Large intestine (tissue), 12 donors: ENCODE data around the gene ELMO3. TPM values are rescaled to one million over a fixed set of nuclear protein-coding genes. Genes with fewer than 3 reads are reported as not detected.

Source experiments
- DNase-seq, 2 donors: peaks; one replicate each; pipeline versions ENCODE4 v3.0.0 to v3.0.0-alpha.2; 2013
- H3K27ac ChIP-seq: one replicate; pipeline ENCODE4 v1.5.1; 2013; ENCODE audit warnings: low read length
- H3K27me3 ChIP-seq: 2 replicates; pipeline ENCODE4 v1.6.1; 2013; ENCODE audit warnings: low read length; ENCODE audit not compliant: control insufficient read depth, insufficient read depth
- H3K36me3 ChIP-seq: 2 replicates; pipeline ENCODE4 v1.6.1; 2013; ENCODE audit warnings: low read length; ENCODE audit not compliant: control insufficient read depth, insufficient read depth
- H3K4me1 ChIP-seq: one replicate; pipeline ENCODE4 v1.6.1; 2013; ENCODE audit warnings: low read length; ENCODE audit not compliant: control insufficient read depth, insufficient read depth
- H3K4me3 ChIP-seq: one replicate; pipeline ENCODE4 v1.5.1; 2013; ENCODE audit warnings: low read length
- H3K9me3 ChIP-seq: one replicate; pipeline ENCODE4 v1.6.1; 2013; ENCODE audit warnings: mild to moderate bottlenecking, low read depth, low read length, moderate library complexity; ENCODE audit not compliant: control insufficient read depth
- WGBS: methylation state at CpG from one replicate; pipeline ENCODE4 v1.1.5; 2013; ENCODE audit warnings: low lambda C conversion rate; ENCODE audit not compliant: insufficient coverage; 5-methylcytosine and 5-hydroxymethylcytosine counted together
- long read RNA-seq, 11 donors: transcript quantifications; one replicate each; lab custom pipeline, GENCODE V29; 2026
- polyA plus RNA-seq: library from polyadenylated mRNA; unstranded; fragments of 120-200 nt; gene quantifications from one replicate; pipeline ENCODE4 v1.2.1, GENCODE V29; 2013

The ELMO3 gene, protein sequence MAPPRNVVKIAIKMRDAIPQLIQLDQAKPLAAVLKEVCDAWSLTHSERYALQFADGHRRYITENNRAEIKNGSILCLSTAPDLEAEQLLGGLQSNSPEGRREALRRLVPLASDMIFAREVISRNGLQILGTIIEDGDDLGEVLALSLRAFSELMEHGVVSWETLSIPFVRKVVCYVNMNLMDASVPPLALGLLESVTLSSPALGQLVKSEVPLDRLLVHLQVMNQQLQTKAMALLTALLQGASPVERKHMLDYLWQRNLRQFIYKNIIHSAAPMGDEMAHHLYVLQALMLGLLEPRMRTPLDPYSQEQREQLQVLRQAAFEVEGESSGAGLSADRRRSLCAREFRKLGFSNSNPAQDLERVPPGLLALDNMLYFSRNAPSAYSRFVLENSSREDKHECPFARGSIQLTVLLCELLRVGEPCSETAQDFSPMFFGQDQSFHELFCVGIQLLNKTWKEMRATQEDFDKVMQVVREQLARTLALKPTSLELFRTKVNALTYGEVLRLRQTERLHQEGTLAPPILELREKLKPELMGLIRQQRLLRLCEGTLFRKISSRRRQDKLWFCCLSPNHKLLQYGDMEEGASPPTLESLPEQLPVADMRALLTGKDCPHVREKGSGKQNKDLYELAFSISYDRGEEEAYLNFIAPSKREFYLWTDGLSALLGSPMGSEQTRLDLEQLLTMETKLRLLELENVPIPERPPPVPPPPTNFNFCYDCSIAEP
- polyA plus RNA-seq: 34.0 TPM
- long read RNA-seq, donor 1, partial matches to known transcripts: 10 of 13 reads
- long read RNA-seq, donor 1, other reads (novel, unspliced or antisense): 0 of 13 reads
- long read RNA-seq, donor 2, partial matches to known transcripts: 5 of 9 reads
- long read RNA-seq, donor 2, other reads (novel, unspliced or antisense): 0 of 9 reads
- long read RNA-seq, donor 3: 0 reads
- long read RNA-seq, donor 4, partial matches to known transcripts: 0 of 1 reads
- long read RNA-seq, donor 4, other reads (novel, unspliced or antisense): 0 of 1 reads
- long read RNA-seq, donor 5, partial matches to known transcripts: 10 of 11 reads
- long read RNA-seq, donor 5, other reads (novel, unspliced or antisense): 0 of 11 reads
- long read RNA-seq, donor 6, transcript ELMO3-202 (20 exons, 2,531 nt): major isoform, 10 of 10 reads
- long read RNA-seq, donor 6, partial matches to known transcripts: 0 of 10 reads
- long read RNA-seq, donor 6, other reads (novel, unspliced or antisense): 0 of 10 reads
- long read RNA-seq, donor 7: 0 reads
- long read RNA-seq, donor 8, transcript ELMO3-202 (20 exons, 2,531 nt): major isoform, 5 of 12 reads
- long read RNA-seq, donor 8, partial matches to known transcripts: 6 of 12 reads
- long read RNA-seq, donor 8, other reads (novel, unspliced or antisense): 0 of 12 reads
- long read RNA-seq, donor 9, transcript ELMO3-202 (20 exons, 2,531 nt): major isoform, 11 of 11 reads
- long read RNA-seq, donor 9, partial matches to known transcripts: 0 of 11 reads
- long read RNA-seq, donor 9, other reads (novel, unspliced or antisense): 0 of 11 reads
- long read RNA-seq, donor 10, transcript ELMO3-202 (20 exons, 2,531 nt): major isoform, 5 of 13 reads
- long read RNA-seq, donor 10, partial matches to known transcripts: 8 of 13 reads
- long read RNA-seq, donor 10, other reads (novel, unspliced or antisense): 0 of 13 reads
- long read RNA-seq, donor 11, partial matches to known transcripts: 0 of 3 reads
- long read RNA-seq, donor 11, other reads (novel, unspliced or antisense): 0 of 3 reads

DNA sequence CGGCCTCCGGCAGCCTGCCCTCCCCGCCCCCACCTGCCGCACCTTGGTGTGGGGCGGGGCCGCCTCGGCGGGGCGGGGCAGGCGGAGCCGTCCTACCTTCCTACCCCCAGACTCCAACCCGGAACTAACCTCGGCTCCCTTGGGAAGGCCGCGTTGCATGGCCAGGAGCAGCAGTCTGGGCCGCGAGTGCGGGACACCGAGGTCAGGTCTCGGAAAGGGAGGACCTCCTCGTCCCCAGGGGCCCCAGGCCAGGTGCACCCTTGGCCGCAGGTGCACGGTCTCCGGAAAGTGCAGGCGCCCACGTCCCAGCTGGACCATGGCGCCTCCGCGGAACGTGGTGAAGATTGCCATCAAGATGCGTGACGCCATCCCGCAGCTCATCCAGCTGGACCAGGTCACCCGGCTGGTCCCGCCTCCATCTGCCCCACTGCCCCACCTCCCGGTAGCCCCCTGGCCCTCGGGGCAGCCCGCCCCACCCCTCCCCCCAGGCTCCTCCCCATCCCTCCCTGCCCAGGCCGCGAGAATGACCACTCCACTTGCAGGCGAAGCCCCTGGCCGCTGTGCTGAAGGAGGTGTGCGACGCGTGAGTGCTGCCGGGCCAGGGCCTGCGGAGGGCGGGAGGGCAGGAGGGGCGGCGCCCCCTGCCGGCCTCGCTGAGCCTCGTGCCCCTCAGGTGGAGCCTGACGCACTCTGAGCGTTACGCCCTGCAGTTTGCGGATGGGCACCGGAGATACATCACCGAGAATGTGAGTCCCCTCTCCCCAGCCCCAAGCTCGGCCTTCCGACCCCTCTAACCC, at the start of gene ELMO3:
Gene ELMO3, plus strand, starts transcription at position 121 of the 797 bp plus-strand sequence. Its CDS starts 196 bp downstream, at position 317.
- no peaks in the 10 kb centered on the region for H3K27me3 ChIP-seq
- H3K27ac ChIP-seq: peak within 1 kb of the TSS; percentile 99
- peak; percentile 83 to 91 for DNase-seq
- H3K36me3 ChIP-seq: peaks cover 73% of the 10 kb centered on the region
- peak within 1 kb of the TSS; percentile 96 for H3K4me3 ChIP-seq
- WGBS: no CpG with 5 or more reads among the region's 61 CpGs
- peaks cover 20% of the 10 kb centered on the region for H3K4me1 ChIP-seq
- no peaks in the 10 kb centered on the region for H3K9me3 ChIP-seq

- Histone ChIP-seq H3K27ac (no peak overlapping the region), H3K36me3 (peaks cover 34% of the 10 kb centered on the region), H3K9me3 (peaks cover 8% of the 10 kb centered on the region), H3K4me1 (peaks cover 3% of the 10 kb centered on the region), H3K4me3 (no peak overlapping the region), H3K27me3 (peaks cover 47% of the 10 kb centered on the region)
- no CpG with 5 or more reads among the region's 77 CpGs for WGBS
- DNase-seq: no peak
These were observed 49.5 kb upstream of the ELMO3 start for GRCh38 chr16:67149276-67150046.

DNA sequence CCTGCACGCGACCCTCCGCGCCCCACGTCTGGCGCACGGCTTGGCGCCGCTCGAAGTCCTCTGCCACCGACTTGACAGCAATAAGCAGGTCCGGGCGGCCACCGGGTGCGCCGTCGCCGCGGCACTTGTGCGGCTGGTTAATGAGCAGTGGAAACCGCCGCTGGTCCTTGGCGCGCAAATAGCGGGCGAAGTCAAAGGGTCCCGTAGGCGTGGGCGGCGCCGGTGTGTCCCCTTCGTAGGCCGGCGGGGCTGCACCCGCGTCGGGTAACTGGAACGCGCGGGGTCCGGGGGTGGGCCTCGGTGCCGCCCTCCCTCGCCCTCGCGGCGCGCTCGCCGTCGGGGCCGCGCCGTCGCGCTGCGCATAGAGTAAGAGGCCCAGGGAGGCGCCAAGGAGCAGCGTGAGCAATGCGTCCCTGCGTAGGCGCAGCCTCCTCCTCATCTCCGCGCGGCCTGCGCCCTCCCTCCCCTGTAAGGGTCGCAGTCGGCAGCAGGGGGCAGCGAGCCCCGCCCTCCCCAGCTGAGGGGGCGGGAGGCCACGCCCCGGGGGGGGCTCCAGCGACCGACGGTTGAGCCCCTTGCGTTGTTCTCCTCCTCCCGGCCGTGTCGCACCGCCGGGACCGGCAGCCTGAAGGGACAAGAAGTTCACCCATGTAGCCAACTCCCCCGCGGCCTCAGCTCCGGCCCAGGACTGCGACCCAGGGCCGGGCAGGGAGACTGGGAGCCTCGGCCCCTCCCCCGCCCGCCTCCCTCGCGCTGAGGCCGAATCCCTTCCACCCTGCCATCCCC, 48.7 kb upstream of the ELMO3 start:
- H3K4me3 ChIP-seq: peak overlapping the region; percentile 38
- H3K27ac ChIP-seq: peak overlapping the region; percentile 73
- H3K36me3 ChIP-seq: peaks cover 26% of the 10 kb centered on the region
- peak; percentile 54 to 68 for DNase-seq
- peaks cover 55% of the 10 kb centered on the region for H3K27me3 ChIP-seq
- peaks cover 12% of the 10 kb centered on the region for H3K9me3 ChIP-seq
- no CpG with 5 or more reads among the region's 94 CpGs for WGBS
- H3K4me1 ChIP-seq: peaks cover 6% of the 10 kb centered on the region

GRCh38 chr16:67150833-67151396, 48.0 kb upstream of the ELMO3 start, which contains the start of gene B3GNT9:
B3GNT9 (minus strand) TSS chr16:67150998; CDS start chr16:67150485, 513 bp downstream.
- Histone ChIP-seq H3K4me1 (peaks cover 11% of the 10 kb centered on the region), H3K4me3 (peak within 1 kb of the TSS; percentile 38), H3K27me3 (peaks cover 61% of the 10 kb centered on the region), H3K27ac (peak within 1 kb of the TSS; percentile 73), H3K36me3 (peaks cover 19% of the 10 kb centered on the region), H3K9me3 (peaks cover 12% of the 10 kb centered on the region)
- peak in 1 of 2 donors; percentile 74 for DNase-seq
- no CpG with 5 or more reads among the region's 34 CpGs for WGBS

GRCh38 chr16:67151431-67152097, 47.4 kb upstream of the ELMO3 start:
- DNase-seq: no peak
- Histone ChIP-seq H3K36me3 (peaks cover 13% of the 10 kb centered on the region), H3K4me3 (no peak overlapping the region), H3K9me3 (peaks cover 12% of the 10 kb centered on the region), H3K4me1 (peaks cover 15% of the 10 kb centered on the region), H3K27ac (no peak overlapping the region), H3K27me3 (peaks cover 67% of the 10 kb centered on the region)
- 20% methylated on average over 1 of the region's 8 CpGs for WGBS

DNA sequence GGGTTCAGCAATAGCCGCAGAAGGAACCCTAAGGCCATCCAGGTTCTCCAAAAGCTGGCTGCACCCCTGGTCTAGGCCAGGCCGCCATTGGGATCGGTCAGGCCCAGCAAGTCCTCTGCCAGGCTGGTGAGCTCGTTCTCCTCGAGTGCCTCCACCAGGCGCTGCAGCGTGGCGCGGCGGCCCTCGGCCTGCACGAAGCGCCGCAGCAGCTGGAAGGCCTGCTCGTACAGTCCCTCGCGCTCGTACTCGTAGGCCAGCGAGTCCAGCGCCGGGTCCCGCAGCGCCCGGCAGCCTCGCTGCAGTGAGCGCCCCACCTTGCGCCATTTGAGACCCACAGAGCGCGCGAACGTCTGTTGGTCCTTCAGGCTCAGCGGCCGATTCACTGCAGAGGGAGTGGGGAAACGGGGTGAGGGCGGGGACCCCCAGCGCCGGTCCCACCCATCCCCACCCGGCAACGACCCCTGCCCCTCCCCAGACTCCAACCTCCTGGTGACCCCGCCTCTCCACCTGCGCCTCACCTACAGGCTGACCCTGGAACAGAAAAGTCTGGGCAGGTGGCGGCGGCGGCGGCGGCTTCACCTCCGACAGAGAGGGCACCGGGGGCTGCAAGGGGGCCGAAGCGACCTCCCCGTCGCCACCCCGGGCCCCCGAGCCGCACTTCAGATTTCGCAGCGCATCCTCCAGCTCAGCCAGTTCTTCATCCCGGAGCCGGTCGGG, 44.2 kb upstream of the ELMO3 start:
- WGBS: no CpG with 5 or more reads among the region's 61 CpGs
- H3K27ac ChIP-seq: no peak overlapping the region
- H3K4me3 ChIP-seq: no peak overlapping the region
- H3K36me3 ChIP-seq: no peaks in the 10 kb centered on the region
- no peak for DNase-seq
- H3K27me3 ChIP-seq: peaks cover 80% of the 10 kb centered on the region
- H3K9me3 ChIP-seq: peaks cover 5% of the 10 kb centered on the region
- H3K4me1 ChIP-seq: peaks cover 23% of the 10 kb centered on the region
